Vagina (tissue), 2 donors: ENCODE measurements around the gene EYS. TPM values are rescaled to one million over a fixed set of nuclear protein-coding genes. Genes with fewer than 3 reads are reported as not detected.
"Not testable (repeated sequence)": the region's sequence is repeated elsewhere in the genome, so short reads cannot be mapped to it uniquely, and the experiment has no call there.

ENCODE experiments used
- DNase-seq, 2 donors: peaks; one replicate each; pipeline ENCODE4 v3.0.0-alpha.2; 2017; ENCODE audit errors: extremely low spot score in 2 of 2
- H3K27ac ChIP-seq: fragments of 200-600 bp; sonication (generic); one replicate; pipeline ENCODE4 v1.5.1; 2019
- H3K27me3 ChIP-seq: fragments of 200-600 bp; sonication (generic); one replicate; pipeline ENCODE4 v1.5.1; 2019
- H3K36me3 ChIP-seq, 2 donors: fragments of 200-600 bp; sonication (generic); one replicate each; pipeline ENCODE4 v1.5.1; 2017 to 2019
- H3K4me1 ChIP-seq: fragments of 200-600 bp; sonication (generic); one replicate; pipeline ENCODE4 v1.5.1; 2019
- H3K4me3 ChIP-seq, 2 donors: fragments of 200-600 bp; sonication (generic); 1 replicate in 1 of 2; 2 replicates in 1 of 2; pipeline ENCODE4 v1.5.1; 2016 to 2019
- H3K9me3 ChIP-seq: fragments of 200-600 bp; sonication (generic); one replicate; pipeline ENCODE4 v1.5.1; 2019
- CTCF ChIP-seq, 3 experiments: fragments of 450-650 bp in 2 of 3; fragments of 200-600 bp in 1 of 3; sonication (generic) in 1 of 3; IDR thresholded peaks; one replicate each; pipeline ENCODE4 v1.5.1; 2017 to 2019; ENCODE audit warnings: antibody characterized with exemption in 3 of 3, mild to moderate bottlenecking in 2 of 3, moderate library complexity in 2 of 3
- POLR2A ChIP-seq, 2 donors: fragments of 450-650 bp; IDR thresholded peaks; one replicate each; pipeline ENCODE4 v1.6.1; 2017; ENCODE audit warnings: antibody characterized with exemption in 2 of 2, mild to moderate bottlenecking in 2 of 2, moderate library complexity in 2 of 2
- POLR2AphosphoS5 ChIP-seq, 2 donors: sonication (generic); formaldehyde crosslinking; IDR thresholded peaks; one replicate each; pipeline ENCODE4 v1.9.0; 2017; ENCODE audit warnings: antibody characterized with exemption in 2 of 2, mild to moderate bottlenecking in 2 of 2, low read depth in 1 of 2; ENCODE audit not compliant: insufficient read depth in 1 of 2
- intact Hi-C: fragments of 100-400 bp; cut with DNase I; formaldehyde crosslinking; loops from one replicate; pipeline ENCODE4 v1.15.1; 2023
- total RNA-seq: library from RNA; depleted of rRNA; stranded (reverse); fragments of >200 nt; gene quantifications from one replicate; pipeline ENCODE4 v1.2.3, GENCODE V29; 2016

Gene EYS
- total RNA-seq, 1 donor from 2014 or later = not detected

- H3K4me1 ChIP-seq = no peaks in the 10 kb centered on the region
- H3K27ac ChIP-seq = no peak overlapping the region
- H3K4me3 ChIP-seq = no peak overlapping the region
- H3K9me3 ChIP-seq = no peaks in the 10 kb centered on the region
- intact Hi-C loops = no loop called here
- TF ChIP-seq POLR2A (IDR thresholded peaks at IDR 0.05) = no peak
- no peaks in the 10 kb centered on the region for H3K27me3 ChIP-seq
- H3K36me3 ChIP-seq = no peaks in the 10 kb centered on the region
- no peak for DNase-seq
These were observed 1867.5 kb downstream of the EYS start for GRCh38 chr6:63839485-63839884.

DNA sequence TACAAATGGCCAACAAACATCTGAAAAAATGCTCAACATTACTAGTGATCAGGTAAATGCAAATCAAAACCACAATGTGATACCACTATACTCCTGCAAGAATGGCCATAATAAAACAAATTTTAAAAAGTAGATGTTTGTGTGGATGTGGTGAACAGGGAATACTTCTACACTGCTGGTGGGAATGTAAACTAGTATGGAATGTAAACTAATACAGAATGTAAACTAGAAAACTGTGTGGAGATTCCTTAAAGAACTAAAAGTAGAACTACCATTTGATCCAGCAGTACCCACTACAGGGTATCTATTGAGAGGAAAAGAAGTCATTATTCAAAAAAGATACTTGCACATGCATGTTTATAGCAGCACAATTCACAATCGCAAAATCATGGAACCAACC, 1878.3 kb downstream of the EYS start:
- H3K36me3 ChIP-seq, H3K4me3 ChIP-seq, DNase-seq, H3K27me3 ChIP-seq, intact Hi-C loops, H3K27ac ChIP-seq, H3K4me1 ChIP-seq, H3K9me3 ChIP-seq: not testable (repeated sequence)

DNA sequence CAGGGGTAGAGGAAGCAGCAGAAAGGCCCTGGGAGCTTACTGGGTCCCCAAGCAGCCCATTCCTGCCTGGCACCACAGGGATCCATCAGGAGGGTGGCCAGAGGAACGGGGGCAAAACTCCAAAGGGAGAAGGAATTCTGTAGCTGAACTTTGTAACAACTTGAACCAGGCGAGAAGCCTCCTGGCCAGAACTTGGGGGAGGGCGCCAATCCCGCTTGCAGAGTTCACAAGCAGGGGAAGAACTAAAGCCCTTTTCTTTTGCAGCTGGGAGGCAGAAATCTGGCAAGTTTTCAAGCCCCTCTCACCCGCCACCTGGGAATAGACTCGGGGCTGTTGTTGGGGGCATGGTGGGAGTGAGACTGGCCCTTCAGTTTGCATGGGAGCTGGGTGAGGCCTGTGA, 1882.3 kb downstream of the EYS start:
- Histone ChIP-seq H3K36me3 (no peaks in the 10 kb centered on the region), H3K4me3 (no peak overlapping the region)
- intact Hi-C loops = no loop called here

GRCh38 chr6:63821442-63821841, 1885.6 kb downstream of the EYS start:
- DNase-seq = no peak
- intact Hi-C loops = no loop called here
- no peak for TF ChIP-seq POLR2A (IDR thresholded peaks at IDR 0.05)
- TF ChIP-seq POLR2AphosphoS5 (IDR thresholded peaks at IDR 0.05; ENCODE audit: insufficient read depth in 1 of 2, low read depth in 1 of 2) = no peak
- TF ChIP-seq CTCF (IDR thresholded peaks at IDR 0.05) = no peak
- no peaks in the 10 kb centered on the region for H3K36me3 ChIP-seq
- no peaks in the 10 kb centered on the region for H3K9me3 ChIP-seq
- no peaks in the 10 kb centered on the region for H3K27me3 ChIP-seq
- no peaks in the 10 kb centered on the region for H3K4me1 ChIP-seq
- no peak overlapping the region for H3K4me3 ChIP-seq
- no peak overlapping the region for H3K27ac ChIP-seq

More for the DNA sequence above, 1882.3 kb downstream of the EYS start:
- H3K9me3 ChIP-seq = no peaks in the 10 kb centered on the region
- TF ChIP-seq POLR2AphosphoS5 (IDR thresholded peaks at IDR 0.05; ENCODE audit: insufficient read depth in 1 of 2, low read depth in 1 of 2) (no peak), POLR2A (IDR thresholded peaks at IDR 0.05) (no peak), CTCF (IDR thresholded peaks at IDR 0.05) (no peak)
- H3K27me3 ChIP-seq = no peaks in the 10 kb centered on the region
- no peak for DNase-seq
- no peaks in the 10 kb centered on the region for H3K4me1 ChIP-seq
- no peak overlapping the region for H3K27ac ChIP-seq

DNA sequence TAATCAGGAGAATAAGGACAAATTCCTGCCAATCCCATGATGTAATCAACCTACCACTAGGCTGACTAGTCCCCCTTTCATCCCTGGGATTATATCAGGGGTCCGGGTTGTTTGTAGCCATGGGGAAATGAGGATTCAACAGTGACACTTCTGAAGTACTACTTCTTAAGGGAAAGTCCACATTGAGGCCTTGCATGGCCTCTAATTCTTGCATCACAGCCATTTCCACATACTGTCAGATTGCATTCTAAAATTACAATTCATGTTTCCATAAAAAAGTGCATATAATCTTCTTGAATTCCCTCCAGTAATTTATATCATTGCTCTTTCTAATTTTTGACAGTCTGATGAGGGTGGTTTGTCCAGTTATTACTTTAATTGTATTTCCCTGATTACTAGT, 1887.2 kb downstream of the EYS start:
- Histone ChIP-seq H3K9me3 (no peaks in the 10 kb centered on the region), H3K27ac (no peak overlapping the region), H3K36me3 (no peaks in the 10 kb centered on the region), H3K27me3 (no peaks in the 10 kb centered on the region), H3K4me3 (no peak overlapping the region), H3K4me1 (no peaks in the 10 kb centered on the region)
- intact Hi-C loops = no loop called here
- DNase-seq = no peak
- TF ChIP-seq POLR2A (IDR thresholded peaks at IDR 0.05) (no peak), CTCF (IDR thresholded peaks at IDR 0.05) (no peak), POLR2AphosphoS5 (IDR thresholded peaks at IDR 0.05; ENCODE audit: insufficient read depth in 1 of 2, low read depth in 1 of 2) (no peak)

GRCh38 chr6:63817492-63818050, 1889.5 kb downstream of the EYS start:
- TF ChIP-seq POLR2A (IDR thresholded peaks at IDR 0.05) (no peak), POLR2AphosphoS5 (IDR thresholded peaks at IDR 0.05; ENCODE audit: insufficient read depth in 1 of 2, low read depth in 1 of 2) (no peak), CTCF (IDR thresholded peaks at IDR 0.05) (no peak)
- no peak overlapping the region for H3K27ac ChIP-seq
- no peak for DNase-seq
- no peak overlapping the region for H3K4me3 ChIP-seq
- H3K27me3 ChIP-seq = no peaks in the 10 kb centered on the region
- H3K9me3 ChIP-seq = no peaks in the 10 kb centered on the region
- H3K4me1 ChIP-seq = no peaks in the 10 kb centered on the region
- intact Hi-C loops = no loop called here
- no peaks in the 10 kb centered on the region for H3K36me3 ChIP-seq
